IMR-90 (cell line): ENCODE results near the gene CNTN4. TPM values are rescaled to one million over a fixed set of nuclear protein-coding genes. Genes with fewer than 3 reads are reported as not detected.

Source experiments
- ATAC-seq: fragments of 200-7000 bp; cut with Tn5 transposase; 2 replicates; pipeline ENCODE4 v1.9.1; 2020; ENCODE audit warnings: low read depth, mild to moderate bottlenecking, moderate library complexity
- BruUV-seq: library from RNA; stranded (reverse); fragments of 400-500 nt; replicated peaks from 2 replicates; lab custom pipeline; 2021; lab: Mats Ljungman, UMichigan
- CTCF ChIA-PET: fragments of 300-600 bp; formaldehyde crosslinking; extraction: SDS; loops from one replicate; lab custom pipeline; 2021; ENCODE audit warnings: antibody characterized with exemption; lab: Yijun Ruan, JAX
- POLR2A ChIA-PET: fragments of 300-600 bp; sonication (Branson Sonifier 250); formaldehyde crosslinking; loops from one replicate; lab custom pipeline; 2022; ENCODE audit warnings: antibody characterized with exemption; ENCODE audit not compliant: unreplicated experiment; lab: Charles Lee
- DNase-seq: peaks from one replicate; pipeline ENCODE4 v3.0.0; 2013
- H2AFZ ChIP-seq: replicated peaks from 2 replicates; pipeline ENCODE3; 2013; ENCODE audit warnings: low read length, mild to moderate bottlenecking; ENCODE audit not compliant: poor library complexity
- H2AK5ac ChIP-seq: 2 replicates; pipeline ENCODE4 v1.6.1; 2013; ENCODE audit warnings: low read depth, low read length, inconsistent platforms
- H2AK9ac ChIP-seq: replicated peaks from 2 replicates; pipeline ENCODE3; 2013; ENCODE audit warnings: mild to moderate bottlenecking, low read depth, low read length, moderate library complexity; ENCODE audit not compliant: poor library complexity
- H2BK120ac ChIP-seq: 2 replicates; pipeline ENCODE4 v1.6.1; 2013; ENCODE audit warnings: low read depth, low read length, inconsistent platforms
- H2BK15ac ChIP-seq: 3 replicates; pipeline ENCODE4 v1.6.1; 2013; ENCODE audit warnings: low read depth, low read length, inconsistent platforms
- H2BK20ac ChIP-seq: 2 replicates; pipeline ENCODE4 v1.6.1; 2013; ENCODE audit warnings: low read depth, mild to moderate bottlenecking, inconsistent platforms, low read length, moderate library complexity
- H2BK5ac ChIP-seq: 2 replicates; pipeline ENCODE4 v1.6.1; 2013; ENCODE audit warnings: mild to moderate bottlenecking, low read depth, low read length, inconsistent platforms; ENCODE audit not compliant: poor library complexity, severe bottlenecking
- H3K14ac ChIP-seq: replicated peaks from 2 replicates; pipeline ENCODE4 v1.6.1; 2013; ENCODE audit warnings: low read depth, low read length, inconsistent platforms
- H3K18ac ChIP-seq: 2 replicates; pipeline ENCODE4 v1.6.1; 2013; ENCODE audit warnings: low read depth, low read length, control low read depth
- H3K23ac ChIP-seq: 2 replicates; pipeline ENCODE4 v1.6.1; 2013; ENCODE audit warnings: low read depth, low read length, inconsistent platforms
- H3K27ac ChIP-seq: 2 replicates; pipeline ENCODE4 v1.5.1; 2013; ENCODE audit warnings: mild to moderate bottlenecking, control low read depth, low read length; ENCODE audit not compliant: insufficient read depth
- H3K27me3 ChIP-seq: 2 replicates; pipeline ENCODE4 v1.6.1; 2013; ENCODE audit warnings: low read length; ENCODE audit not compliant: control insufficient read depth, insufficient read depth
- H3K36me3 ChIP-seq: 2 replicates; pipeline ENCODE4 v1.6.1; 2013; ENCODE audit warnings: low read length, mixed read lengths; ENCODE audit not compliant: control insufficient read depth, insufficient read depth
- H3K4ac ChIP-seq: 2 replicates; pipeline ENCODE4 v1.6.1; 2013; ENCODE audit warnings: low read depth, low read length, inconsistent platforms
- H3K4me1 ChIP-seq: 2 replicates; pipeline ENCODE4 v1.6.1; 2013; ENCODE audit warnings: low read length, mixed read lengths; ENCODE audit not compliant: control insufficient read depth, insufficient read depth
- H3K4me2 ChIP-seq: 2 replicates; pipeline ENCODE4 v1.6.1; 2013; ENCODE audit warnings: low read depth, mild to moderate bottlenecking, control low read depth, low read length, moderate library complexity
- H3K4me3 ChIP-seq: 2 replicates; pipeline ENCODE4 v1.5.1; 2013; ENCODE audit warnings: low read depth, mild to moderate bottlenecking, control low read depth, low read length, moderate library complexity; ENCODE audit not compliant: insufficient read depth
- H3K56ac ChIP-seq: 2 replicates; pipeline ENCODE4 v1.6.1; 2013; ENCODE audit warnings: low read length, inconsistent platforms; ENCODE audit not compliant: insufficient read depth; ENCODE audit errors: extremely low read depth
- H3K79me1 ChIP-seq, 2 experiments: 2 replicates each; pipeline ENCODE4 v1.6.1; 2013; ENCODE audit warnings: low read length in 2 of 2, inconsistent platforms in 1 of 2, low read depth in 1 of 2
- H3K9ac ChIP-seq: 2 replicates; pipeline ENCODE4 v1.6.1; 2013; ENCODE audit warnings: low read depth, low read length, control low read depth
- H3K9me1 ChIP-seq: 2 replicates; pipeline ENCODE4 v1.6.1; 2013; ENCODE audit warnings: low read length, inconsistent platforms; ENCODE audit not compliant: insufficient read depth
- H3K9me3 ChIP-seq: 2 replicates; pipeline ENCODE4 v1.6.1; 2013; ENCODE audit warnings: low read length; ENCODE audit not compliant: control insufficient read depth, insufficient read depth
- H4K20me1 ChIP-seq: 2 replicates; pipeline ENCODE4 v1.6.1; 2013; ENCODE audit warnings: low read length, inconsistent platforms; ENCODE audit not compliant: insufficient read depth
- H4K5ac ChIP-seq: 2 replicates; pipeline ENCODE4 v1.6.1; 2013; ENCODE audit warnings: mild to moderate bottlenecking, low read depth, low read length, control low read depth
- H4K8ac ChIP-seq, 2 experiments: 2 replicates each; pipeline ENCODE4 v1.6.1; 2013; ENCODE audit warnings: low read depth in 2 of 2, low read length in 2 of 2, control low read depth in 1 of 2, inconsistent platforms in 1 of 2
- H4K91ac ChIP-seq: 2 replicates; pipeline ENCODE4 v1.6.1; 2013; ENCODE audit warnings: low read depth, low read length, inconsistent platforms; ENCODE audit not compliant: insufficient read depth
- BHLHE40 ChIP-seq: fragments of 150-350 bp; IDR thresholded peaks from 2 replicates; pipeline ENCODE4 v1.6.1; 2016; ENCODE audit warnings: mild to moderate bottlenecking, low read depth, low read length
- WGBS, 2 experiments: methylation state at CpG; one replicate each; pipeline versions ENCODE4 v1.1.5 to v1.1.7; 2013; ENCODE audit warnings: missing lambda C conversion rate in 2 of 2; ENCODE audit not compliant: insufficient read length in 1 of 2; ENCODE audit errors: extremely low coverage in 2 of 2; 5-methylcytosine and 5-hydroxymethylcytosine counted together
- dilution Hi-C: fragments of 300-500 bp; cut with HindIII; formaldehyde crosslinking; loops from one replicate; pipeline ENCODE4 v1.14.3; 2018; ENCODE audit warnings: low sequenced_read_pairs; ENCODE audit not compliant: unreplicated experiment
- in situ Hi-C: fragments of 300-500 bp; cut with MboI; formaldehyde crosslinking; loops from 3 replicates; pipeline ENCODE4 v1.14.3; 2019; ENCODE audit warnings: low sequenced_read_pairs, inconsistent platforms, mixed read lengths
- intact Hi-C: fragments of 100-400 bp; cut with micrococcal nuclease; formaldehyde crosslinking; loops from 2 replicates; pipeline ENCODE4 v1.10.0; 2022
- polyA plus RNA-seq, 3 experiments: library from polyadenylated mRNA; depleted of rRNA; stranded (reverse); fragments of >200 nt; gene quantifications; 2 replicates each; pipeline ENCODE4 v1.2.3, GENCODE V29; 2012; ENCODE audit warnings: low replicate concordance in 1 of 3
- total RNA-seq: library from RNA; depleted of rRNA; stranded (reverse); fragments of >200 nt; gene quantifications from 2 replicates; pipeline ENCODE4 v1.2.3, GENCODE V29; 2012

CNTN4 gene
- total and polyA plus RNA-seq, 2 of the 4 experiments (the other 2 are of a cell fraction), result under 0.01 TPM; not detected in 1

- Histone ChIP-seq H3K14ac (no peak overlapping the region), H2AK5ac (no peak overlapping the region), H3K4me2 (no peak overlapping the region), H4K8ac (no peak overlapping the region), H3K4me1 (no peaks in the 10 kb centered on the region), H2BK20ac (no peak overlapping the region), H3K79me1 (no peaks in the 10 kb centered on the region), H4K91ac (no peak overlapping the region), H2AFZ (no peak overlapping the region), H3K27me3 (no peaks in the 10 kb centered on the region), H2BK15ac (no peak overlapping the region), H3K56ac (no peak overlapping the region), H3K9ac (no peak overlapping the region), H3K27ac (no peak overlapping the region), H3K23ac (no peak overlapping the region), H3K4me3 (no peak overlapping the region), H3K9me3 (peaks cover 2% of the 10 kb centered on the region; the same call in 1 of the 2 replicates), H4K20me1 (no peaks in the 10 kb centered on the region), H2BK5ac (no peak overlapping the region), H3K4ac (no peak overlapping the region), H3K18ac (no peak overlapping the region), H3K9me1 (no peaks in the 10 kb centered on the region), H2AK9ac (no peak overlapping the region), H4K5ac (no peak overlapping the region), H2BK120ac (no peak overlapping the region), H3K36me3 (no peaks in the 10 kb centered on the region)
- ChIA-PET CTCF (no interaction called here), POLR2A (no interaction called here)
- no CpG with 5 or more reads among the region's 3 CpGs for WGBS, 2 experiments
- in situ Hi-C loops, result no loop called here
- intact Hi-C loops, result no loop called here
- dilution Hi-C loops, result no loop called here
- DNase-seq (no peak), ATAC-seq (no peak)
- TF ChIP-seq BHLHE40, result no peak
- no TSS peak for BruUV-seq
Measured at GRCh38 chr3:2741516-2741915, 642.9 kb downstream of the CNTN4 start.
